ENCODE data around the gene WDR6. TPM values are rescaled to one million over a fixed set of nuclear protein-coding genes. Genes with fewer than 3 reads are reported as not detected.

The WDR6 gene
- total RNA-seq, 1 donor from 2014 or later, result 131 TPM

DNA sequence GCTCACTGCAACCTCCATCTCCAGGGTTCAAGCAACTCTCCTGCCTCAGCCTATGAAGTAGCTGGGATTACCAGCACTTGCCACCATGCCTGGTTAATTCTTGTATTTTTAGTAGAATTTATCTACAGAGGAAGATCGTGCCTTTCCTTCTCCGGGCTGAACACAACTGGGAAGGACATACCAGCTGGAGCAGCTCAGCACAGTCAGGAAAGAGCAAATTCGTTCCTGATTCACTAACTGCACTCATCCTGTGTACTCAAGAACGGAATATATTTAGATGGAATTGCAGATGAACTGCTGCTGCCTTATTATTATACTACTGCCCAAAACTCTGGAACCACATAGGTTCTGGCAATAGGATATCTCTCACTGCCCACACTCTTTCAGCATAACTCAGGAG lies 44.3 kb upstream of the WDR6 start:
- peaks cover 18% of the 10 kb centered on the region for H3K36me3 Mint-ChIP-seq
- no peaks in the 10 kb centered on the region for H3K36me3 ChIP-seq
- no peaks in the 10 kb centered on the region for H3K9me3 Mint-ChIP-seq
- H3K4me2 ChIP-seq, result no peak overlapping the region
- no peak overlapping the region for H3K27ac ChIP-seq
- H3K9ac ChIP-seq, result no peak overlapping the region
- H3K4me1 ChIP-seq, result no peaks in the 10 kb centered on the region
- TF ChIP-seq EZH2 (IDR thresholded peaks at IDR 0.05) (no peak), EZH2phosphoT487 (IDR thresholded peaks at IDR 0.05) (no peak)
- TF ChIP-seq, protein P1, sequence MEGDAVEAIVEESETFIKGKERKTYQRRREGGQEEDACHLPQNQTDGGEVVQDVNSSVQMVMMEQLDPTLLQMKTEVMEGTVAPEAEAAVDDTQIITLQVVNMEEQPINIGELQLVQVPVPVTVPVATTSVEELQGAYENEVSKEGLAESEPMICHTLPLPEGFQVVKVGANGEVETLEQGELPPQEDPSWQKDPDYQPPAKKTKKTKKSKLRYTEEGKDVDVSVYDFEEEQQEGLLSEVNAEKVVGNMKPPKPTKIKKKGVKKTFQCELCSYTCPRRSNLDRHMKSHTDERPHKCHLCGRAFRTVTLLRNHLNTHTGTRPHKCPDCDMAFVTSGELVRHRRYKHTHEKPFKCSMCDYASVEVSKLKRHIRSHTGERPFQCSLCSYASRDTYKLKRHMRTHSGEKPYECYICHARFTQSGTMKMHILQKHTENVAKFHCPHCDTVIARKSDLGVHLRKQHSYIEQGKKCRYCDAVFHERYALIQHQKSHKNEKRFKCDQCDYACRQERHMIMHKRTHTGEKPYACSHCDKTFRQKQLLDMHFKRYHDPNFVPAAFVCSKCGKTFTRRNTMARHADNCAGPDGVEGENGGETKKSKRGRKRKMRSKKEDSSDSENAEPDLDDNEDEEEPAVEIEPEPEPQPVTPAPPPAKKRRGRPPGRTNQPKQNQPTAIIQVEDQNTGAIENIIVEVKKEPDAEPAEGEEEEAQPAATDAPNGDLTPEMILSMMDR (IDR thresholded peaks at IDR 0.05), result no peak
- DNase-seq (ENCODE audit: low spot score), result no peak
- H3K27me3 Mint-ChIP-seq (ENCODE audit: insufficient read depth, low read depth), result no peaks in the 10 kb centered on the region
- no peak overlapping the region for H3K4me3 ChIP-seq
- H3K4me1 Mint-ChIP-seq, result no peaks in the 10 kb centered on the region
- H2AFZ ChIP-seq (replicated peaks), result no peak overlapping the region
- H3K27ac Mint-ChIP-seq, result no peak overlapping the region
- H3K4me3 Mint-ChIP-seq, result no peak overlapping the region
- H4K20me1 ChIP-seq (ENCODE audit: low read depth), result no peaks in the 10 kb centered on the region
- H3F3A ChIP-seq (ENCODE audit: low read depth), result no peaks in the 10 kb centered on the region
- H3K79me2 ChIP-seq (ENCODE audit: low read depth), result no peaks in the 10 kb centered on the region
- no peaks in the 10 kb centered on the region for H3K27me3 ChIP-seq
- no peaks in the 10 kb centered on the region for H3K9me3 ChIP-seq (ENCODE audit: low read depth)

DNA sequence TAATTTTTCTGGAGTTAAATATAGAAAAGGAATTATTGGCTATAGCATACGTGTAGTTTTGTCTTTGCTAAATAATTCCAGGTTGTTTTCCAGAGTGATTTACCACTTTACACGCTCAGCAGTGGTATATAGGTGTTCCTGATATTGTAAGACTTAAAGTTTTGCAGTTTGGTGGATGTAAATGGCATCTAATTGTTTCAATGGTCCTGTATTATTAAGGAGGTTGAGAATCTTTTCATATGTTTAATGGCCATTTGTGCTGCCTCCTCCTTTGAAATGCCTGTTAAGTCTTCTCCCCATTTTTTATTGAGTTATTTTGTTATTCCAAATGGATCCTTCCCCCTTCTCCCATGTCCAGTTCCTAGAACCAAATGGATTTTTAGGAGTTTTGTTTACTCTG lies 43.6 kb upstream of the WDR6 start:
- Mint-ChIP-seq H3K27ac (no peak overlapping the region), H3K36me3 (peaks cover 19% of the 10 kb centered on the region), H3K9me3 (no peaks in the 10 kb centered on the region), H3K4me1 (no peaks in the 10 kb centered on the region), H3K27me3 (ENCODE audit: insufficient read depth, low read depth) (no peaks in the 10 kb centered on the region), H3K4me3 (no peak overlapping the region)
- no peak overlapping the region for H3K27ac ChIP-seq
- no peaks in the 10 kb centered on the region for H3K27me3 ChIP-seq
- no peaks in the 10 kb centered on the region for H4K20me1 ChIP-seq (ENCODE audit: low read depth)
- H3K9ac ChIP-seq, result no peak overlapping the region
- TF ChIP-seq EZH2 (IDR thresholded peaks at IDR 0.05) (no peak), EZH2phosphoT487 (IDR thresholded peaks at IDR 0.05) (no peak)
- TF ChIP-seq, protein P1 (IDR thresholded peaks at IDR 0.05), result no peak
- H2AFZ ChIP-seq (replicated peaks), result no peak overlapping the region
- H3F3A ChIP-seq (ENCODE audit: low read depth), result no peaks in the 10 kb centered on the region
- H3K4me2 ChIP-seq, result no peak overlapping the region
- H3K36me3 ChIP-seq, result no peaks in the 10 kb centered on the region
- H3K79me2 ChIP-seq (ENCODE audit: low read depth), result no peaks in the 10 kb centered on the region
- H3K4me1 ChIP-seq, result no peaks in the 10 kb centered on the region
- DNase-seq (ENCODE audit: low spot score), result no peak
- H3K4me3 ChIP-seq, result no peak overlapping the region
- H3K9me3 ChIP-seq (ENCODE audit: low read depth), result no peaks in the 10 kb centered on the region

DNA sequence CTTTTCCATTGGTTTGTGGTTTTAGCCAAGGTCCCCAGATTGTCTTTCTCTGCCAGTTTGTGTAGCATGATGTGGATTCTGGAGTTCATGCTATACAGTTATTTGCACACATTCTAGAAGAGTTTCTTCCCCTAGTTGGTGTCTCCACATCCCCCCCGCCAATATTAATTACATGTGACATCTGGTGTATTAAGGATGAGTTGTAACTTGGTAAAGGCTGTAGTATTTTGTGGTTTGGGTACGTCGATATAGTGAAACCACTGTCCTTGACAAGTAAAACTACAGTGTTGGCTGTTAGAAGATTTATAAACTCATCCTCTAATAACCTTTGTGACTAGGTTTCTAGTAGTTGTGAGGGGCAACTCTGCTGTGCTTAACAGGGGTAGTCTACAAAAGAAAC lies 40.8 kb upstream of the WDR6 start:
- no peaks in the 10 kb centered on the region for H3K4me1 ChIP-seq
- H3K9me3 Mint-ChIP-seq, result no peaks in the 10 kb centered on the region
- no peaks in the 10 kb centered on the region for H3K36me3 ChIP-seq
- no peak overlapping the region for H3K4me3 Mint-ChIP-seq
- DNase-seq (ENCODE audit: low spot score), result no peak
- H3K27me3 Mint-ChIP-seq (ENCODE audit: insufficient read depth, low read depth), result no peaks in the 10 kb centered on the region
- H3K79me2 ChIP-seq (ENCODE audit: low read depth), result no peaks in the 10 kb centered on the region
- no peak for TF ChIP-seq EZH2 (IDR thresholded peaks at IDR 0.05)
- no peak for TF ChIP-seq EZH2phosphoT487 (IDR thresholded peaks at IDR 0.05)
- TF ChIP-seq, protein P1 (IDR thresholded peaks at IDR 0.05), result no peak
- no peaks in the 10 kb centered on the region for H3K9me3 ChIP-seq (ENCODE audit: low read depth)
- no peak overlapping the region for H3K4me2 ChIP-seq
- H4K20me1 ChIP-seq (ENCODE audit: low read depth), result no peaks in the 10 kb centered on the region
- H2AFZ ChIP-seq (replicated peaks), result no peak overlapping the region
- no peak overlapping the region for H3K27ac Mint-ChIP-seq
- no peaks in the 10 kb centered on the region for H3F3A ChIP-seq (ENCODE audit: low read depth)
- H3K4me3 ChIP-seq, result no peak overlapping the region
- H3K4me1 Mint-ChIP-seq, result no peaks in the 10 kb centered on the region
- H3K36me3 Mint-ChIP-seq, result peaks cover 24% of the 10 kb centered on the region
- no peak overlapping the region for H3K9ac ChIP-seq
- no peak overlapping the region for H3K27ac ChIP-seq
- no peaks in the 10 kb centered on the region for H3K27me3 ChIP-seq

Measured in neural progenitor cell (in vitro differentiated cells).